GM21515 (cell line): ENCODE results near the gene IL11RA.
A peak's percentile ranks its signal among the peaks of the same experiment; 100 is the strongest.
"Not testable (repeated sequence)": the region's sequence is repeated elsewhere in the genome, so short reads cannot be mapped to it uniquely, and the experiment has no call there.

ENCODE experiments used
- ATAC-seq: cut with Tn5 transposase; IDR thresholded peaks from one replicate; pipeline ENCODE4 v1.9.1; 2021; ENCODE audit not compliant: unreplicated experiment

IL11RA gene

GRCh38 chr9:34628656-34629490 lies 23.1 kb upstream of the IL11RA start, which contains the start of gene ARID3C:
Gene ARID3C, minus strand, starts transcription at chr9:34629066. Its CDS starts 1,052 bp downstream, at chr9:34628014.
- ATAC-seq: no peak

GRCh38 chr9:34629491-34629808 lies 22.5 kb upstream of the IL11RA start:
- ATAC-seq: no peak

- no peak for ATAC-seq
Observed at GRCh38 chr9:34630402-34631154, 21.4 kb upstream of the IL11RA start.

- ATAC-seq: no peak
Observed at GRCh38 chr9:34633166-34633565, 18.8 kb upstream of the IL11RA start.

- no peak for ATAC-seq
Observed at GRCh38 chr9:34633851-34634550, 18.0 kb upstream of the IL11RA start.

GRCh38 chr9:34634551-34635248 lies 17.3 kb upstream of the IL11RA start:
- no peak for ATAC-seq

GRCh38 chr9:34635556-34635955 lies 16.4 kb upstream of the IL11RA start:
- ATAC-seq: no peak

GRCh38 chr9:34636791-34637355 lies 15.1 kb upstream of the IL11RA start:
- peak; percentile 2 for ATAC-seq

- peak; percentile 83 for ATAC-seq
Observed at GRCh38 chr9:34637356-34638137, 14.4 kb upstream of the IL11RA start, which contains the start of gene SIGMAR1. Gene SIGMAR1, minus strand, starts transcription at chr9:34637787. Its CDS starts 90 bp downstream, at chr9:34637697.

GRCh38 chr9:34638138-34638445 lies 13.9 kb upstream of the IL11RA start:
- no peak for ATAC-seq

- not testable (repeated sequence) for ATAC-seq
Observed at GRCh38 chr9:34639322-34639721, 12.7 kb upstream of the IL11RA start.

- ATAC-seq: no peak
Observed at GRCh38 chr9:34642679-34643078, 9.3 kb upstream of the IL11RA start.

- no peak for ATAC-seq
Observed at GRCh38 chr9:34644766-34645314, 7.1 kb upstream of the IL11RA start.

- ATAC-seq: peak; percentile 77
Observed at GRCh38 chr9:34646211-34647083, 5.5 kb upstream of the IL11RA start, which contains the start of gene GALT. Gene GALT, plus strand, starts transcription at chr9:34646675. Its CDS starts 30 bp downstream, at chr9:34646705.

- ATAC-seq: no peak
Observed at GRCh38 chr9:34647084-34647403, 4.9 kb upstream of the IL11RA start.

- ATAC-seq: no peak
Observed at GRCh38 chr9:34647651-34648050, 4.3 kb upstream of the IL11RA start.

- no peak for ATAC-seq
Observed at GRCh38 chr9:34648673-34649072, 3.3 kb upstream of the IL11RA start.

- ATAC-seq: no peak
Observed at GRCh38 chr9:34650816-34651215, 1.2 kb upstream of the IL11RA start.

- no peak for ATAC-seq
Observed at GRCh38 chr9:34651321-34651720, 664 bp upstream of the IL11RA start.
